Subcutaneous adipose tissue (tissue), 4 donors: ENCODE measurements around the gene METAP1D. TPM values are rescaled to one million over a fixed set of nuclear protein-coding genes. Genes with fewer than 3 reads are reported as not detected.

Experiments used
- CTCF ChIP-seq: fragments of 450-650 bp; IDR thresholded peaks from one replicate; pipeline ENCODE4 v1.5.1; 2016; ENCODE audit warnings: low read depth, mild to moderate bottlenecking, control low read depth, antibody characterized with exemption, moderate library complexity
- total RNA-seq, 4 donors: library from RNA; depleted of rRNA; stranded (reverse); fragments of >200 nt; gene quantifications; one replicate each; pipeline ENCODE4 v1.1.0, GENCODE V29; 2016

Gene METAP1D
- total RNA-seq, 4 donors from 2014 or later, result 4.8 to 14.3 (median 6.6) TPM

DNA sequence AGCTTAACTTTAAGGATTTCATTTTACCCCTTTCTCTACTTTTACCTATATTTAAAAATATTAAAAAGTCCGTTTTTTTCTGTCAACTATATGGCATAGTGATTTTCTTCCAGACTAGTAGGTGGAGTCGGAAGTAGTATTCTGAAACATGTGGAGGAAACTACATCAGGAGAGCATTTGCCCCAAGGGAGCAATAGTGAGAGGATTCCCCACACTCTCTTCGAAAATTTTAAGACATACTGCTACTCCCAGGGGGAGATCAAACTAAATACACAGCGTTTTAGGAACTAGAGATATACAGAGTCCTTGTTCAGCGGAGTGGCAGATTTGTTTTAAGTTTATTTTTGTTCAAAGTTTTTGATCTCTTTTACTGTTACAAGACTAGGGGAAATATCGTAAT, 40.6 kb downstream of the METAP1D start:
- no peak for TF ChIP-seq CTCF

- no peak for TF ChIP-seq CTCF
Measured at GRCh38 chr2:172046080-172046678, 46.4 kb downstream of the METAP1D start.

DNA sequence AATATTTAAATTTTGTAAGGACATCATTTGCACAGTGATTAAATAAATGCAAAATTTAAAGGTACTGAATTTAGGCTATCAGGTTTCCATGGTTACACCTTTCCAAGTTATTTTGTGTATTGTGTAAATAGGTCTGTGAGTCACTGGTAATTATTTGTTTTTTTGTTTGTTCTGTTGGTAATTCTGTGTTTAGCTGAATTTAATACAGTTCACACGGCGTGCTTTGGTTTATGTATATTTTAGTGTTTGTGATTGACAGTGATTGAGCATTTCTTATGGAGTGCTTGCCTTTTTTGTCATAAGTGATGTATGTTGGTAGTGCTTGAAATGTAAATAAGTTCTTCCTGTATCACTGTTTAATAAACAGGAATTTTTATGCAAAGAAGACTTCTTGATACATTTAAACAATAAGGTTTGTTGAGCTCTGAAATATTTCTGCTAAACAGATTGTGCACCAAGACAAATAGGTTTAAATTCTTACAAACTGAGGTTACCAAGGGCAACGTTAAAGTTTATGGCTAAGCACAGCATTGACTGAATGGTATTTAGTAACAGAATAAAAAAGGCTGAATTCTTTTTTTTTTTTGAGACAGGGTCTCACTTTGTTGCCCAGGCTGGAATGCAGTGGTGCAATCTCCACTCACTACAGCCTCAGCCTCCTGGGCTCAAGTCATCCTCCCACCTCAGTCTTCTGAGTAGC, 47.3 kb downstream of the METAP1D start:
- TF ChIP-seq CTCF, result no peak

- no peak for TF ChIP-seq CTCF
Measured at GRCh38 chr2:172047566-172048507, 48.1 kb downstream of the METAP1D start.

DNA sequence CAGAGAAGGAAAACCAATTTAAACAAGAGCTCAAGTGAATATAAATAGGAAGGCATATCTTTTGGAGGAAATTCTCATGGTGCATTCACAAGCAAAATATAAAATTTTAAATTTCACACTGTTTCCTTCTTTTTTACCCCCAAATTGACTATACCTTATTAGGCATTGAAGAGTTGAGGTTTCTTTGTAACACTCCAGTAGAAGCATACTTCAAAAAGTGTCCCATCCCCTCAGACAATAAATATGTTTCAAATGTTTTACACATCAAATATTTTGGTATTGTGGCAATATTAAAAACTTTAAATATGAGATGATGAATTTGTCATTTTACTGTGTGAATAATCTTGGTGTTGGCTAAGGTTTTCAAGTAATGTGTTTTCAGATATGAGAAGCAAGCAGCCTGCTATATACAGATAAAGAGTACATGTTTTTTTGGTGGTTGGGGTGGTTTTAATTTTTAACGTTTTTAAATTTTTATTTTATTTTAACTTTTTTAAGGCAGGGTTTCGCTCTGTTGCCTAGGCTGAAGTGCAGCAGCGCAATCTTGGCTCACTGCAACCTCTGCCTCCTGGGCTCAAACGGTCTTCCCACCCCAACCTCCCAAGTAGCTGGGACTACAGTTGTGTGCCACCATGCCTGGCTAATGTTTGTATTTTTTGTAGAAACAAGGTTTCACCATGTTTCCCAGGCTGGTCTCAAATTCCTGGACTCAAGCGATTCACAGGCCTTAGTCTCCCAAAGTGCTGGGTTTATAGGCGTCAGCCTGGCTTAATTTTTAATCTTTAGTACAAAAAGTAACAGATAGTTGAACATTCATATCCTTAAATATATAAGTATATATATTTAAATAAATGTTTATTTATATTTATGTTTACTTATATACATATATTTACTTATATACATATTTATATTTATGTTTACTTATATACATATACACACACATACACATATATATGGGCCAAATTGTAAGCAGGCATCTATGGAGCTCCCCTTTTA, 49.1 kb downstream of the METAP1D start:
- no peak for TF ChIP-seq CTCF

DNA sequence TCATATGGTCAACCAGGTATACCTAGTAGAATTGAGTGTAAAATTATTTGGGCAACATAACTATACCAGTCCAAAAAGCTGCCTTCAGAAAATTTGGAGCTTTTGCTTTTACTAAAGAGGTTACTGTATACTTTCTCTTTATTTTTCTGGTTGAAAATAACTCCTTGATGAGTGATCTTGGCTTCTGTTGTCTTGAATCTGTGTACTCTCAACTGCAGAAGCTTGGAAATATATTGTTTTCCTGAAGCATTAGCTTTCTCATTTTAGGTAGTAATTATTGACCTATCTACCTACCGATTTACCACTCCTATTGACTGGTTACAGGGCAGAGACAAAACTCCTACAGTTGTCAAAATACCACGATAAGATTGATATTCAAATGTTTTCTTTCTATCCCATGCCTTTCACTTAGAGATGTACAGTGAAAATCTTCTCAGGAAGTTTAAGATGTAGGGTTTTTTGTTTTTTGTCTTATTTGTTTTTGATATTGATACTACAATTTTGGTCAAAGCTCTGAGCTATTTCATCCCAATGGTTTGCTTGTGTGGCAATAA, 49.9 kb downstream of the METAP1D start:
- TF ChIP-seq CTCF, result no peak
